GM19023 (cell line): ENCODE results near the gene DUSP12.
"Not testable (repeated sequence)": the region's sequence is repeated elsewhere in the genome, so short reads cannot be mapped to it uniquely, and the experiment has no call there.

Source experiments
- ATAC-seq: cut with Tn5 transposase; IDR thresholded peaks from one replicate; pipeline ENCODE4 v1.9.1; 2021; ENCODE audit warnings: mild to moderate bottlenecking, moderate library complexity; ENCODE audit not compliant: unreplicated experiment

The DUSP12 gene, protein sequence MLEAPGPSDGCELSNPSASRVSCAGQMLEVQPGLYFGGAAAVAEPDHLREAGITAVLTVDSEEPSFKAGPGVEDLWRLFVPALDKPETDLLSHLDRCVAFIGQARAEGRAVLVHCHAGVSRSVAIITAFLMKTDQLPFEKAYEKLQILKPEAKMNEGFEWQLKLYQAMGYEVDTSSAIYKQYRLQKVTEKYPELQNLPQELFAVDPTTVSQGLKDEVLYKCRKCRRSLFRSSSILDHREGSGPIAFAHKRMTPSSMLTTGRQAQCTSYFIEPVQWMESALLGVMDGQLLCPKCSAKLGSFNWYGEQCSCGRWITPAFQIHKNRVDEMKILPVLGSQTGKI

DNA sequence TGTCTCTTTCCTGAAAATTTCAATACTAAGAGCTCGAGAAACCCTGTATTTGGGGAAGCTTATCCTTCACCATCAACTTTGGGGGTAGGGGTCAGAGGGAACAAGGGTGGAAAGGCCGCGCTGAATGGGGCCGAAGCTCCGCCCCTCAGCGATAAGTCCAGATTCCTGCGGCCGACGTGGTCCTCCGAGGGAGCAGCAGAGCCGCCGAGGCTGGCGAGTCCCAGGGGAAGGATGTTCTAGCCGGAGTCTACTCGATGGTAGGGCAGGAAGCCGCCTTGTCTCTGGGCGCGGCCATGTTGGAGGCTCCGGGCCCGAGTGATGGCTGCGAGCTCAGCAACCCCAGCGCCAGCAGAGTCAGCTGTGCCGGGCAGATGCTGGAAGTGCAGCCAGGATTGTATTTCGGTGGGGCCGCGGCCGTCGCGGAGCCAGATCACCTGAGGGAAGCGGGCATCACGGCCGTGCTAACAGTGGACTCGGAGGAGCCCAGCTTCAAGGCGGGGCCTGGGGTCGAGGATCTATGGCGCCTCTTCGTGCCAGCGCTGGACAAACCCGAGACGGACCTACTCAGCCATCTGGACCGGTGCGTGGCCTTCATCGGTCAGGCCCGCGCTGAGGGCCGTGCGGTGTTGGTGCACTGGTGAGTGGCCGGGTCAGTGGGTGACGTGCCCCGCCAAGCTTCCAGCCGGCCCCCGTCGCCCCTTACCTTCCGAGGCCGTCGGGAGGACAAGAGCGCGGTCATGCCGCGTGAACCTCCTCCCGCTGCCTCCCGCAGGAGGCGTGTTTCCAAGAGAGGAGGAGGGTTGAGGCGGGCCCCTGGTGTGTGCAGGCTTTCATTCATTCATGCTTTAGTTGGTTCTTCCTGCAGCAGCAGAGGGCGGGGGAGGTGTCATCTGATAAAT, at the start of gene DUSP12:
Gene DUSP12, plus strand, starts transcription at position 278 of the 899 bp plus-strand sequence. Its CDS starts 16 bp downstream, at position 294.
- peak; percentile 97 for ATAC-seq

DNA sequence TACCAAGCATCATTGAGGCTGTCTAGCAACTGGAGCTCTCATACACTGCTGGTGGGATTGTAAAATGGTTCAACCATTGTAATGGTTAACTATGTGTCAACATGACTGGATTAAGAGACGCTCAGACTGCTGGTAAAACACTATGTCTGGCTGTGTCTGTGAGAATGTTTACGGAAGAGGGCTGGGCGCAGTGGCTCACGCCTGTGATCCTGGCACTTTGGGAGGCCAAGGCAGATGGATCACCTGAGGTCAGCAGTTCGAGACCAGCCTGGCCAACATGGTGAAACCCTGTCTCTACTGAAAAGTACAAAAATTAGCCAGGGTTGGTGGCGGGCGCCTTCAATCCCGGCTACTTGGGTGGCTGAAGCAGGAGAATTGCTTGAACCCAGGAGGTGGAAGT, 47.3 kb upstream of the DUSP12 start:
- no peak for ATAC-seq

DNA sequence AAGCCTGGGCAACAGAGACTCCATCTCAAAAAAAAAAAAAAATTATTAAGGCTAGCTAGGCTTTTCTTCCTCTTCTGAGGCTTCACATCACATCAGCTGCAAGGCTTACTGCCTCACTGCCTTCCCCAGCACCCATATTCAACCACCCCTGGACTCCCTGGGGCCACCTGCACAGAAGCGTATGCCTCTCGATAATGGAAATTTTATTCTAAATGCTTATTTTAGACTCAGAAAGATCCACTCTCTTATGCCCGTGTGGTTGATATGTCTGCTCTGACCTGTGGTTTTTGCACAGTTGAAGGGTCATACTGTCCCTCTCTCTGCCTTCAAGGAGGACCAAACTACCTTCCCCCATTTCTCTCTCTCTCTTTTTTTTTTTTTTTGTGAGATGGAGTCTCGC, 44.0 kb upstream of the DUSP12 start:
- no peak for ATAC-seq

DNA sequence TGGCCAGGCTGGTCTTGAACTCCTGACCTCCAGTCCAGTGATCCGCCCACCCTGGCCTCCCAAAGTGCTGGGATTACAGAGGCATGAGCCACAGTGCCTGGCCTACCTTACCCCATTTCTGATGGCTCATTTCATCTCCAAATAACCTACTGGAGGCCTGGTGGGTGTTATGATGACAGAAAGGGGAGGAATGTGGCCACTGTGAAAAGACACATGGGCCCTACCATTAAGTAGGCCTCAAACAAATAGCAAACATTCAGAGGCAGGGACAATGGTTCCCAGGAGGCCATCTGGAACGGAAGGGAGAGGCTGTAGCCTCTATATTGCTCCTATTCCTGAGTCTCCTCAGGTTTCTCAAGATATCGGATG, 43.5 kb upstream of the DUSP12 start:
- ATAC-seq, result no peak

DNA sequence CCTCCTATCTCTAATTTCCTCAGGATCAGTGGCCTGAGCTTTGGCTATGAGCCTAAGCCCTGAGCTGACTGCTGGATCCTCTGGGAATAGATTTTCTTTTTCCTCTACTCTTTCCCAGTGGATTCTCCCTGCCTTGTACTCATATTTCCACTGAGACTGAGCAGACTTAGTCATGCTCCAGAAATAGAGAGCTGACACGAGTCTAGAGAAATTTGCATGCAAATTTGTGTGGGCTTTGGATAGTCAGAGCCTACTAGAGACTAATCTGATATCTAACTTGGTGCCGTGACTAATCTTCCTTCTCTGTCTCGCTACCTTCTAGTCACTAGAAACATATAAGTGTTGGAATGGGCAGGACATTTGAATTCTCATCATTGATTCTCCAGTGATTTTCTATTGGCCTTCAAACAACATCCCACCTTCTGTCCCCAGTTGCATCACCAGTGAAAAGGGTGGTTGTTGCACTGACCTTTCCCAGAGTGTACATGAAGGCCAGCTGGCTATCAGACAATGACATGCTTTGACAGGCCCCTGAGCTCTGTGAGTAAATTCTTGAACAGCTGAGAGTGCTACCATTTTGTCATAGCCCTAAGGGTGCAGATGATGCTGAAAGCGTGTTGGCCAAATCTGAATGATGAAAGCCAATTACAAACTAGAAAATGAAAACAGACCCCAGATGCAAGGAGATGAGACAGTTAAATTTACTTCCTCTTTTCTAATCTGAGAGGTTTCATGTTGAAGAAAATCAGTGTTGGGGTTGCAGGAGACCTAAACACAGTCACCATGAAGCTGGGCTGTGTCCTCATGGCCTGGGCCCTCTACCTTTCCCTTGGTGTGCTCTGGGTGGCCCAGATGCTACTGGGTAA, 42.9 kb upstream of the DUSP12 start, which contains the start of gene FCRLA:
Gene FCRLA, plus strand, starts transcription at position 748 of the 866 bp plus-strand sequence. Its CDS starts 36 bp downstream, at position 784.
- ATAC-seq, result peak; percentile 73

DNA sequence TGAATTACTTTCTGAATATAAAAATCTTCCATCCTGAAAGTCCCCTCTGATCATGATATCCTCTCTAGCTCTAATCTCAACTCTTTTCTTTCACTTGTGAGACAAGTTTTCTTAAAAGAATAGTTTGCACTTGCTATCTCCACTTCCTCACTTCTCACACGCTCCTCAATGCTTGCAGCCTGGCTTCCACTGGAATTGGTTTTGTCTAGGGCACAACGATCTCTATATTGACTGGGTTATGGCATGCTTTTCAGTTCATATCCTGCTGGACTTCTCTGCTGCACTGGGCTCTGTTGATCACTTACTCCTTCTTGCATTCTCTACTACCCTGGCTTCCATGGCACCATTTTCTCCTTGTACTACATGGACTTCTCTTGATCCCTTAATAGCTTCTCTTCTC, 42.1 kb upstream of the DUSP12 start:
- no peak for ATAC-seq

DNA sequence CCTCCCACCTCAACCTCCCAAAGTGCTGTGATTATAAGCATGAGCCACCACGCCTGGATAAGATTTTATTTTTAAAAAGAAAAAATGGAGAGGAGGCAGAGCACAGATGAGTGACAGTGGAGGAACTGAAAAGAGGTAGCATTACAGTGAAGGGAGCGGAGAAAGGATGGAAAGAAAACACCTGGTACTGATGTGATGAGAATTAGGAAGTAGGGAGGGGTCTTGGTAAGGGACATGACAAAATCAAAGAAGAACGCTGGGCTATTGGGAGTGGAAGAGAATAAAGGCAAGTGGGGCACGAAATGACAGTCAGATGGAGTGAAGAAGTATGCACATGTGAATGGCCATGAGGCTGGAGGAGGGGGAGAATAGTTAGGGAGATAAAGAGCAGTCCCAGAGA, 40.2 kb upstream of the DUSP12 start:
- no peak for ATAC-seq

DNA sequence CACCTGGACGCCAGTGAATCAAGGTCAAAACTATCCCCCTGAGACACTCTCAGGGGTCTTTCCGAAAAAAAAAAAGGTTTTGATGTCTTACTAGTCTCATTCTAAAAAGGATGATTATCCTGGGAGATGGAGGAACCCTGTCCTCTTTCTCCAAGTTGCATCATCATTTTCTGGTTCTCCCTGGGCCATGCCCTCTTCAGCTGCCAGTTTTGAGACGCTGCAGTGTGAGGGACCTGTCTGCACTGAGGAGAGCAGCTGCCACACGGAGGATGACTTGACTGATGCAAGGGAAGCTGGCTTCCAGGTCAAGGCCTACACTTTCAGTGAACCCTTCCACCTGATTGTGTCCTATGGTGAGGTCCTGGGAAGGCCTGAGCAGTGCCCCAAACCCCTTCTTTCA, 39.0 kb upstream of the DUSP12 start:
- ATAC-seq, result no peak

DNA sequence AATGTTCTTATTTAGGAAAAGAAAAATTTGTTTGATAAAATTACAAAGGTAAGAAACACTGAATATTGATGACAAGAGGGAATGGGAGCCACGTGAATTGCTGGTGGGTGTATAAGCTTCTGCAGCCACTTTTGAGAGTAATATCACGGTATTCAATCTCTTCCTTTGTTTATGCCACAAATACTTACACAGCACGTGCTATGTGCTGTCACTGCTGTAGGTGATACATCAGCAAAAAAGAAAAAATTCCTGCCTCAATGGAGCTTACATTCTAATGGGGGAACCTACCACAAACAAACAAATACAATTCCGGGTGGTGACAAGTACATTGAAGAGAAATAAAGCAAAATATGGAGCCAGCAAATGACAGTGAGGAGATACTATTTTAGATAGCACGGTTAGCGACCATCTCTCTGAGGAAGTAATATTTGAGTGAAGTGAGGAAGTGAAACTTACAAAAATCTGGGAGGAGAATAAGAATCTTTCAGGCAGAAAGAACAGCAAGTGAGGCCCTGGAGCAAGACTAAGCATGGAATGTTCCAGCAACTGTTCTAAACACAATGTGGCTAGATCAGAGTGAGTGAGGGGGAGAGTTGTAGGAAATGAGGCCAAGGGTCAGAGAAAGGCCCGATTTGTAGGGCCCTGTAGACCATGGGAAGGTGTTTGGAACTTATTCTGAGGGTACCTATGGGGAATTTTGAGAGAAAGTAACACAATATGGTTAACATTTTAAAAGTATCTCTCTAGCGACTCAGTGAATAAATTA, 30.8 kb upstream of the DUSP12 start:
- ATAC-seq, result peak; percentile 50

DNA sequence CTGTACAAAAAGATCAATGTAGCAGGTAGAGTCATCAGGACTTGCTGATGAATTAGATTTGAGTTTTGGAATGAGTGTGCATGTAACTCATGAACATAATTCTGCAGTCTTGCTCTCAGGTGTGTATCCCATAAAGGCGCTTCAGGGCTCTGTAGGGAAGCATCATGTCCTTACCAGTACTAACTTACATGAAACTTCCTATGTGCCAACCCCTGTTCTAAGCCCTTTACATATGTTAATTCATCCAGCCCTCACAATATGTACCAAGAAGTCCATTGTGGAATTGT, 30.3 kb upstream of the DUSP12 start:
- peak; percentile 52 for ATAC-seq

DNA sequence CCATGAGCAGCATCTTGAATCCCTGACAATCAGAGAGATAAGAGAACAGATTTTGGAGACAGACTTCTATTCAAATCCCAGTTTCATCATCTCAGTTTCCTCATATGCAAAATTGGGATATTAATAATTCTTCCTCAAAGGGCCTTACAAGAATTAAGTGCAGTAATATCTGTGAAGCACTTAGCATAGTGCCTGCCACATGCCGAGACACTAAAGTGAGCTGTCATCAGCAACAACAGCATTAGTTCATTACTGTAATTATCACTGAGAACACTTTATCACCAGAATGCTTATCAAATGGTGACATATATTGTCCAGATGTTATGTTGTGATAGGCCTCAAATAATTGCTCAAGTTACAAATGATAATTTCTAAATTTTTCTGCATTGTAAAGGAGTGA, 29.2 kb upstream of the DUSP12 start:
- ATAC-seq, result no peak

DNA sequence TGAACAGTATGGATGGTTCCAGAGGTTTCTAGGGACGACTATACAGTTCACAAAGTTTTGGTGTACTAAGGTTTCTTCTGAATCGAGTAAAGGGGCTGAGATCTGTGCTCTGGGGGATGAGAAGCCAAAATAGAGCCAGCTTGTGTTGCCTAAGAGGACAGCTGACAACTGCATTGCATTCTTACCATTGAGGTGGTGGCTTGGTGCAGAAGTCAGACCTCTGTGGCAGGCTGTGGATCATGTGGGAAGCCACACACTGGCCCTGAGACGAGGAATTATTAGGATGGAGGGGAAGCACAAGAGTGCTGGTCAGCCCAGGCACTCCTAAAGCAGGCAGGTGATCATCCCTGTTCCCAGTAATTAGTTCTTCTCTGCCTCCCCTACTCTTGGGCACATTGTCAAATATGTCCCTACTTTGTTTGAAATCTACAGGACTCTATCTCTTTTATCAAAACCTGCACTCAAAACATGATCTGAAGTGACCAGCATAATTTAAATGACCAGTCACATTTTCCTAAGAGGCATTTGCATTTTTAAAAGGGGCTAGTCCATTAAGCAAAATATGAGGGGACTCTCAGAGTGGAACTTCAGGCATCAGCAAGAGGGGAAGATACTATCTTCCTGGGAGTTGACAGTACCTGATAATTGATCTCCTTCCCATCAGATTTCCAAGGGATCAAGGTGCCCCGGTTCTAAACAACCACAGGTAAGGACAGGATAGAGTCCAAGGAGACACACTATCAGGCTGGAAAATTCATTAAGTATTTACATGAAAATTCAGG, 28.4 kb upstream of the DUSP12 start, which contains the start of gene FCRLB:
Gene FCRLB, plus strand, starts transcription at position 589 of the 782 bp plus-strand sequence. CDS start 1,129 bp downstream, outside the sequence.
- ATAC-seq, result no peak

DNA sequence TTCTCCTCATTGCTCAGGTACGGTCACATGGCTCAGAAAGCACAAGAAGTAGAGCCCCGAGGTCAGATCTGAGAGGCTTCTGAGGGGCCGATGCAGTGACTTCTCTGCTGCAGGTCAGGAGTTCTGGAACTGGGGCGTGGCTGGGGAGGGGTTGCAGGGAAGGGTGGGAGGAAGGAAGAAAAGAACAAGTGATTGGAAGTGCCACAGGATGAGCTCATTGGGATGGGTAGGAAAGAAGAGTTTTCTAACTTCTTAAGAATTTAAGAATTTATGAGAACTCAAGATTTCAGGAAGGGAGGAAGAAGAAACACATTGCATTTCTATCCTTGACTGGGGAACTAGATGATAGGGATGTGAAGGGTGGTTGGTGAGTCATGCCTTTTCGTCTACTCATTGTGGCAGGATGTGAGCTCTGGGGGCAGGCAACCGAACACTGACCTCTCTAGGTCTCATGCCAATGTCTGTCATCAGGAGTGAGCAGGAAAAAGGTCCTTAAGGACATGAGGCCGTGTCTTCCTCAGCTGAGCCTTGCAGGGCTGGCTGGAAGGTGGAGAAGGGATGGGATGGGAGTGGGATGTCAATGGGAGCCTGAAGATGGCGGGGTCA, 27.7 kb upstream of the DUSP12 start:
- ATAC-seq, result no peak

DNA sequence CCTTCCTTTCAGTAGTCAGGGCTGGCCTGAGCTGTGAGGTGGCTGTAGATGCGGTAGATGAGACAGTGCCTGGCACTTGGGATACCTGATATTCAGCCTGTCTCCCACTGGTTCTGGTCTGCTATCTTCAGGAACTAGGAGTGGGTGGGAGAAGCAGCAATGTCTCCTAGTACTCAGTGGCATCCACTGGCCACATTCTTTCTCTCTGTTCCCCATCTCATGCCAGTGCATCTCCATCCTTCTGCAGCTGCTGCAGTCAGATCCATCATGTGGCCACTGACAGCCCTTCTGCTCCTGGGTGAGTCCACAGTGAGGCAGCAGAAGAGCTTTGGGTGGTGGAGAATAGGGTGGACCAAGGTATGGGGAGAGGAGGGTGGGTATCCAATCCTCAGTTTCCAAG, 27.2 kb upstream of the DUSP12 start:
- no peak for ATAC-seq

DNA sequence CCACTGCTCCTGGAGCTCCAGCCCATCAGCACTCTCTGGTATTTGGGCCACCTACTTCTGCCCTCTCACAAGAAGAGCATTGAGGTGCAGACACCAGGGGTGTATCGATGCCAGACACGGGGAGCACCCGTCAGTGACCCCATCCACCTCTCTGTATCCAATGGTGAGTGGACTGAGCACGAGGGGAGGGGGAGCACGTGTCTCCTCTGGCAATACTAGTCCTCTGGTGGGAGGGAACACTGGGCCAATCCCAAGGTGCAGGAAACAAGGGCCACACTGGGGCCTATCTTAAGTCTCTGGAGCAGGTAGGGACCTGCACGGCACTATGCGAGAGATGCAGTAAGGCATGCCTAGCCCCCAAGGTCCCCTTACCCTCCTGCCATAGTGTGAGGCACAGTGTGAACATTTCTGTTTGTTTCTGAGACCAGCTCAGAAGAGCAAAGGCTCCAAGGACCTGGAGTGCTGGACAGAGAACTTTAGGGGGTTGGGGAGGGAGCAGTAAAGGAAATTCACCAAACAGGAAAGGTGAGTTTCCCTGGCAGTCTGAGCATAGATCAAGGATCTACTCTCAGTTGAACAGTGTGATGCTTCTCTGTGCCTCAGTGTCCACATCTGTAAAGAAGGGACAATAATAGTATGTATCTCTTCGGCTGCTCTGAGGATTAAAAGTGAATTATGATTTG, 26.0 kb upstream of the DUSP12 start:
- ATAC-seq, result no peak

DNA sequence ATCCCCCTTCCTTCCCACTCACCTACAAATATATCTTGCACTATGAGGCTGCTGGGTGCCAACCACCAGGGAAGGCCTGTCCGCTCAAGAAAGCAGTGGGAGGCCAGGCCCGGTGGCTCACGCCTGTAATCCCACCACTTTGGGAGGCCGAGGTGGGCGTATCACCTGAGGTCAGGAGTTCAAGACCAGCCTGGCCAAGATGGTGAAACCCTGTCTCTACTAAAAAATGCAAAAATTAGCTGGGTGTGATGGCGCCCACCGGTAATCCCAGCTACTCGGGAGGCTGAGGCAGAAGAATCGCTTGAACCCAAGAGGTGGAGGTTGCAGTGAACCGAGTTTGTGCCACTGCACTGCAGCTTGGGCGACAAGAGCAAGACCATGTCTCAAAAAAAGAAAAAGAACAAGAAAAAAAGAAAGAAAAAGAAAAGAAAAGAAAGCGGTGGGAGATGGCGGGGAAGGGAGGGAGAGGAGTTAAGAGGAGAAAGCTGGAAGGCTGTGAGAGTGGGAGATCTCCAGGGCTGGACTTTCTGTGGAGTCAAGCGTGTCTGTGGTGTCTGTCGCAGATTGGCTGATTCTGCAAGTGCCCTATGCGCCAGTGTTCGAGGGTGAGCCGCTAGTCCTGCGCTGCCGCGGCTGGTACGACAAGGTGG, 24.2 kb upstream of the DUSP12 start:
- ATAC-seq, result not testable (repeated sequence)

DNA sequence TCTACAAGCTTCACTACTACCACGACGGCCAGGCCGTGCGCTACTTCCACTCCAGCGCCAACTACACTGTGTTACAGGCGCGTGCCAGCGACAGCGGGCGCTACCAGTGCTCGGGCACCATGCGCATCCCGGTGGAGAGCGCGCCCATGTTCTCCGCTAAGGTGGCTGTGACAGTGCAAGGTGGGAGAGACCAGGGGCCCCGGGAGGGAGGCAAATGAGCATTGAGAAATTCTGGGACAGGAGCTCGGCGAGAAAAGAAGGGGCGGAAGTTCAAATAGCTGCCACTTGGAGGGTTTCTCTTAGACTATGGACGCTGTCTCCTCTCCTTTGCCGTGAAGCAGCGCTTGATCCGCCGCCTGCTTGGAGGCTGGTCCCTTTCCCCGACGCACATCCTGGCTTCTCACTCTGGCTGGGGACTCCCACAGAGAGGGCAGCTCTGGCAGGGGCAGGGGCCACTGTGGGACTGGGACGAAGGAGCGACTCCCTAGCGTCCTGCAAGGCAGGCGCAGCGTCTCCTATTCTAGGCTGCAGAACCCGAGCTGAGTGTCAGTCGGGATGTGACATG, 23.6 kb upstream of the DUSP12 start:
- peak; percentile 21 for ATAC-seq
